HG03039 (cell line): ENCODE data around the gene SHISA2.

Source experiments
- ATAC-seq: cut with Tn5 transposase; IDR thresholded peaks from one replicate; pipeline ENCODE4 v1.9.1; 2021; ENCODE audit warnings: mild to moderate bottlenecking, moderate library complexity; ENCODE audit not compliant: unreplicated experiment

SHISA2 gene

DNA sequence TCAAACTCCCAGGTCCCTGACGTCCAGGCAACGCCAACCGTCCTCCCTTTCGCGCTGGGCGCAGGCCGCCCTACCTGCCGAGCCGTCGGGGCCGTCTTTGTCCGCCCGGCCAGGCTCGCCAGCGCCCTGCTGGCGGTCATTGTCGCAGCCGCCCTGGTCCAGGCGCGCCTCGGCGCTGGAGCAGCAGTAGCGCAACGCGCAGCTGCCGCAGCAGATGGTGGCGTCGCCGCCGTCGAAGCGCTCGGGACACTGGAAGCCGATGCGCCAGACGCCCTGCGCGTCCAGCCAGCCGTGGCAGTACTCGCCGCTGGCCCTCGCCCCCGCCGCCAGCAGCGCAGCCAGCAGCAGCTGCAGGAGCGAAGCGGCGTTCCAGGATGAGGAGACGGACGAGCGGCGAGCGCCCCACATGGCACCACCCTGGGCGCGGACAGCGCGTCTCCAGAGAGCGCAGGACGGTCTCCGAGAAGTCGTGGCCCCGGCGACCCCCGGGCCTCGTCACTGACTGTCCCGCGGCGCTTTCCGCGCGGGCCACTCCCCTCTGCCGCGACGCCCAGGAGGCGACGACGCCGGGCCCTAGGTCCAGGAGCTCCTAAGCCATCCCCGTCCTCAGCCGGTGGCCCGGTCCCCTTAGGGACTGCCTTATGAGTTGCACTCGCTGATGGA lies 1.1 kb downstream of the SHISA2 start:
- no peak for ATAC-seq

DNA sequence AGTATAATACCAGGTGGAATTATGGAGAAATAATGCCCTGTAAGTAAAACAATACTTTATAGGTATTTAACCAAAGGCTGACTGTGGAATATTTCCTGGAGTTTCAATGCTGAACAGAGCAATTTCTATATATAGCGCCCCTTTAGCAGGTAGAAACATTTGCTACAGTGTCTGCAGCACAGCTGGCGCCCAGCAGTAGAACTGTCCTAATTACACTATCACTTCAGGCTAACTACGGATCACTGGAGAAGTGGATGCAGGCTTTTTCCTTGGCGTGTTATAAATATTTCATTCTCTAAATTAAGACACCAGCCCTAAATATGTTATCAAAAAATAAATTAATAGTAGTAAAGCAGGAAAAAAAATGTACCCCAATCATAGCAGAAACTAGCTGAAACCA lies 3.1 kb downstream of the SHISA2 start:
- no peak for ATAC-seq

DNA sequence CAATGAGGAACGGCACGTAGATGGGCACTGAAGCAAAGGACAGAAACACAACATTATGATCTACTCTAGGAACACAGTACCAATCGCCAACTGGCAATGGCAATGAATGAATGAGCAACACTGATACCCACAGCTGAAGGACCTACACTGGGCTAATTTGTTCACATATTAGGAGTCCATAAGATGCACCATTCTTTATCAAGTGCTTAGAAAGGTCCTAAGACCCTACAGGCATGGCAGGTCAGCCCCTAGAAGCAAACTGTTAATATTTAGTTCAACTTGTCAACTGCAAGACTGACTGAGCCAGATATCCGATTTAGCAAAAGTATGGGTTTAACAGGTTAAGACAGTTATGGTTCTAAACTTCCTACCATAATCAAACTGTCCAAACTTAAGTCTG lies 4.8 kb downstream of the SHISA2 start:
- no peak for ATAC-seq

DNA sequence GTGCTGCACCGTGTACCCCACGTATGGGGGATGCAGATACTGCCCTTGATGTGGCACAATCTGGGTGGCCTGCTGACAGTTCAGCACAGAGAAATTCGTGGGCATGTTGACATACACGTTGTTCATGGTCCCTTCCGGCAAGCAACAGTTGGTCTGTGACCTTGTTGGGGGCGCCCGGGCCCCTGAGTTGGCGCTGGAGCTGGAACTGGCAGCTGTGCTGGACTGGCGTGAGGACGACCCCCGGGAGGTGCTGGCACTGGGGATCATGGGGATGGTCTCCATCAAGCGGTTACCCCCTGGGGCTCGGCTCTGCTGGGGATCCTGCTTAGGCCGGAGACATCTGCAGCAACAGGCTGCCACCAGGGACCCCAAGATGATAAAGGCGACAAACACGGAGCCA lies 5.2 kb downstream of the SHISA2 start:
- ATAC-seq: no peak

DNA sequence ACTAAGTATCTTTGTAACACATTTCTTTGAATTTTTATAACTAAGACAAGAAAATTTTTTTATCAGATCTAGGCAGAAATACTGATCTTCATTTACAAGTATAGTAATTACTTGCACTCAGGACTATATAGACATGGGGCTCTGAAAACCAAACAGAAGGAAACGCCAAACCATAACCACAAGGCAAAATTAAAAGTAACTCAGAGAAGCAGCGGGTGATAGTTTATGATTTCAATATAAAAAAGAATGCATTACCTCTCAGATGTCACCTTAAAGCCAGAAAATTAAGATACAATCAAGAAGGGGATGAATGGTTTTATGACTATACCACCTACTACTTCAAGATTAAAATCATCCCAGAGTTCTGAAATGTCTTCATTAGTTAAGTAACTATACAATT lies 6.7 kb downstream of the SHISA2 start:
- ATAC-seq: no peak

DNA sequence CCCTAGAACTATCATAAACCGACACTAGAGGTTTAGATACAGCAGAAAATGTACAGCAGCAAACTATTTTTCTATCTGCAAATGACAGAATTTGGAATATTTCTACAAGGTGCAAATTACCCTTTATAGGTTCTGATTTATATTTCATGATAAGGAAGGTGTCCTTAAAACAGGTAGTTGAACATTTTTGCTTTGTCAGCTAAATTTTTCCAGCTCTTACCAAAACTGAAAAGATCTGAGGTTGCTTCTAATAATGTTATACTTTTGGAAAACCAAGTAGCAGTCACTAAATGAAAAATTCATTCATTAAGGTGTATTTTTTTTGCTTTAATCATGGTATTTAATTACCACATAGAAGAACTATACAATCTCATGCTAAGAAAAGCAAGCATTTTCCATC lies 9.0 kb downstream of the SHISA2 start:
- no peak for ATAC-seq

DNA sequence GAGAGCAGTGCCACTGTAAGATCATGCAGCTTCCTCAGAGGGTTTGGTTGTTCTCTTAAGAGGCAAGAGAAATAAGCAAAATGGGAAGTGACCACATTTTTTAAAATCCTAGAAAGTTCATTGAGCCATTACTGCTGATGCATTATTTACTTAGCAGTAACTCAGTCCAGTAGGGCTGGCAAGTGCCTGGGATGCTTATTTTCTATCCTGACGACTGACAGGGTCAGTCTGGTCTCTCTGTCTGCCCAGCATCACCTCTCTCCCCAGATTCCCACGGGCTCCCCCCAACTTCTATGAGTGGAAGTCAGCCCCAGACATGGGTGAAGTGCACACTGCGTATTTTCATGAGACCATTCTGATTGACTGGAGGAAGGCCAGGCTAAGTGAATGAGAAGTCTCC lies 10.4 kb downstream of the SHISA2 start:
- ATAC-seq: no peak

DNA sequence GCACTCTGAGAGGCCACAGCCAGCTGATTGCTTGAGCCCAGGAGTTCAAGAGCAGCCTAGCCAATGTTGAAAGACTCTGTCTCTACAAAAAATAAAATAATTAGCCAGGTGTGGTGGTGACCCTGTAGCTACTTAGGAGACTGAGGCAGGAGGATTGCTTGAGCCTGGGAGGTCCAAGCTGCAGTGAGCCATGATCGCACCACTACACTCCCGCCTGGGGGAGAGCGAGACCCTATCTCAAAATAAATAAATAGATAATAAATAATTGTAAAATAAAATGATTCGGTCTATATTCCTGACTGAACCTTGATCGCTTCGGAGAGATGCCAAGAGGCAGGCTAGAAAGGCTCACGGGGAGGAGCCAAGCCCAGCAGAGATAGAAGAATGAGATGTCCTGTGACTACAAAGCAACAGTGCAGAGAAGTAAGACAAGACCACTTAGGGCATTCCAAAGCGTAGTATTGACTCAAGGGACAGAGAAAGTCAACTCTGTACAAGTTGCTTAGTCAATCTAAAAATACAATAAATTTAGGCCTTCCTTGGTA lies 12.8 kb downstream of the SHISA2 start:
- ATAC-seq: no peak

DNA sequence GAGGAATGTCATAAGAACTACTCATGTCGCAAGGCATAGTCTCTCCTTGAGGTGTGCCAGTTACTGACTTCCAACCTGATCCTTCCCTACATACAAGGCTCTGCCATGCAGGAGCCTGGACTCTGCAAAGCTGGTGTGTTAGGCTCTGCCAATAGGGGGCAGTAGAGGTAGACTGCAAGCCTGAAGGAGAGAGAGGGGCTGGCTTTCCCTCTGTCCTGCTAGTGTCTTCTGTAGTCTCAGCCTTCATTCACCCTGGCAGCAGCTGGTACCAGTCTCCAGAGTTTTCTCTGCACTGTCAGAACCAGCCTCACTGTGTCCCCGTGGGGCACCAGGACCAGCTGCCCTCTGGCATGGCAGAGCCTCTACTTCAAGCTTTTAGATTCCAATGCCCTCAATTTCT lies 14.5 kb downstream of the SHISA2 start:
- ATAC-seq: no peak

DNA sequence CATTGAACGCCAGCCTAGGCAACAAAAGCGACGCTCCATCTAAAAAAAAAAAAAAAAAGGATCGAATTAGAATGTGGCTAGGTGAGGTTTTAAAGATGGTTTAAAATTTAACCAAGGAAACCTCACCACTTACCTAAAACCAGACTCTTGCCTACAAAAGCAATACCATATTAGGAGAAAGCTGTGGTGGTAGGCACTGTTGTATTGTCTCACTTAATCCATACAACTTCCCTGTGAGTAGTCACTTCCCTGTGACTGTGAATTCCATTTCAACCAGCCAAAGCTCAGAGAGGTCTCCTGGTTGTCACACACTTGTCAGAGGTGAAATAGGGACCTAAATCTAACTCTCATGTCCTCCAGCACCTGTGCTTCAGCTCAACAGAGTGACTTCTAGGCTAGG lies 15.4 kb downstream of the SHISA2 start:
- ATAC-seq: no peak

DNA sequence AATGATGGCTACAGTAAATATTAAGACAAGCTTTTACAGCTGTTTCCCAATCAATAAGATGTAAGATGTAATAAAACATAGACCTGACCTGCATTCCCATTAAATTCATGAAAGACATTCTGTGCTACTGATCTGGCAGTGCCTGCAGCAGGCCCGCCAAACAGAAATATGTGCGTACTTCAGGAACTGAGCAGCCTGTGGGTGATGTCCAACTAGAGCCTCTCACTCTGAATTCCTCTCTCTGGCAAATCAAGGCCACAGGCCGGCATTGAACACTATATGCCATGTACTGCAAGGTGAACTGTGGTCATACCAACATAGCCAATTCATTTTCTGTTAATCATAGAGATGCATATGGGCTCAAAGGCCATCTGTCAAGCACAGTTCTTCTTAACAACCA lies 17.8 kb downstream of the SHISA2 start:
- no peak for ATAC-seq

DNA sequence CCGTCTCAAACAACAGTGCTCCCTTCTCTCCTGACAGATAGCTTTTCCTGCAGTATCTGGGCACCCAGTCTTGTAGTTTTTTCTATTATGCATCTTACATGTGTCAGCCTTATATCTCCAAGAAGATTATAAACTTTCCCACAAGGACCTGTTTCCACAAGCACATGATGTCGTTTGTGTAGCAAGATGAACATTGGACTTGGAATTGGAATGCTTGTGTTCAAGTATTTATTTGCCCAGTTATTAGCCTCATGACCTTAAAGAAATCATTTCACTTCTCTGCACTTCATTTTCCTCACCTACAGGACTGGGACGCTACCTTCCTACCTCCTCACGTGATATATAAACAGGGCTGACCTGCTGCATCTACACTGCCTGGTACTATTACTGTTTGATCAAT lies 21.5 kb downstream of the SHISA2 start:
- ATAC-seq: no peak

DNA sequence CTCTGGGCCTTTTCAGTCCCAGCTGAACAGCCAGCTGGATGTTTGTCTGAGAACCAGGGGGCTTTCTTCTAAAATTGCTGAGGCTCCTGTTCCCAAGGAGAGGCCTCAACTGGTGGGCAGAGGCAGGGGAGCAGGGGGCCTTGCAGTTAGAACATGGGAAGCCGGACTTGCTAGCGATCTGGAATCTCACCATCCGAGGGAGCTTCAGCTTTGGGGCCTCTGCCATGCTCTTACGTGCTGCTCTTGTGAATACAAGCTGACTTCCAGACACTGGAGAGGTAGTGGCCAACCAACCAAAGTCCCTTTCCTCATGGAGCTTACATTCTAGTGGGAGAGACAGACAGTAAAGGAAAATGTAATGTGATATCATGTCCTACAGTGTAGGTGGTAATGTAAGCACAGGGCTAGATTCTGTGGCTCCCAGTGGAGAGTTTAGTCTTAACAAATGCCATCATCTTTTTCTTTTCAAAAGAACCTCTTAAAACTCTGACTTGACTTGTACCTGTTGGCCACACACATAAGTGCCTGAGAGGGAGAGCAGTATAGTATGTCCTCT lies 22.2 kb downstream of the SHISA2 start:
- no peak for ATAC-seq

DNA sequence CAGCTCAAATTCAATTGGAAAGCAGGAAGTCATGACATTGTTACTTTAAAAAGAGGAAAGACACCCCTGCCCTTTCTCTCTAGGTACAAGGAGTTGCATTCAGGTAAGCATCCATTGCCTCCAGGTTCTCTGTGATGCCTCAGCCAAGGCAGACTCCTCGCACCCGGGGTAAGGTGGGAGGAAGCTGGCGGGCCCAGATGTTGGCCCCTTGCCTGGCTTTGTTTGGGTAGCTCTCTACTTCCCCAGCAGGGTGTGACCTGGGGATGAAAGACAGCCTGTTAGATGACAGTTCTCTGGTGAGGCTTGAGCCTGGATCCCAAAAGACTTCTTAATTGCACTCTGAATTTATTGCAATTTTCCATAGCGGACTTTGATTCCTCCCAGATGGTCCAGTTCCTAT lies 25.6 kb downstream of the SHISA2 start:
- ATAC-seq: no peak

DNA sequence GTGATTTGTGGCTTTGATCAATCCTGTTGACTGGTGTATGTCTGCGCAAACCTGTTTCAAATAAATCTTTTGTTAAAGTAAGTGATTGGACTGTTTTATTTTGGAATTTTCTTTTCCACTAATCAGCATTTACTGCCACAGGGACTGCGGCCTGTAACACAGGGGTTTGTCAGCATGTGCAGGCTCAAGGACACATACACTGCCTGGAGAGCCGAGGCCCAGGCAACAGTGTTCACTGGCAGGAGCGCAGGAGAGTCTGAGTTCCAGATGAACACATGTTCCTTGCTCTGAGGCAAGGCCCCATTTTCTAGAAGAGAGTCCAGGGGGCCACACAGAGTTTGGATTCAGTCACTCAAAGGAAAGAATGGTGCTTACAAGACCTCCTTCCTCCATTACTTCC lies 26.0 kb downstream of the SHISA2 start:
- no peak for ATAC-seq

DNA sequence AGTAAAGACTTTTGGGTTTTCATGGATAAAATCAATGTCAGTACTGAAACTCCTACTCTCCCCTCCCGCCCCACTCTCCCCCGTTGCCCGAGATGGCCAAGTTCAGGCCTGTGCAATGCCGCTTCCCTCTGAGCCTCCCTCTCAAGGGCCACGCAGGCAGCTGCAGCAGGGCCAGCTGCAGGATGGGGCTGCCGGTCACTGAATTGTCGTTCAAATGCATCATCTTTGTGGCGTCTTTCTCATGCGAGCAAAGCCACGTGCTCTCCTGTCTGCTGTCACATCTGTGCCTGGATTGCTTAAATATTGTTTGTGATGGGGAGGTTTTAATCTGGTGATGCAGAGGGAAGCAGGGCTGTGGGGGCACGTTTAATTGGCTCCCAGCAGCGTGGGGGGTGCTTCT lies 26.6 kb downstream of the SHISA2 start:
- ATAC-seq: no peak

DNA sequence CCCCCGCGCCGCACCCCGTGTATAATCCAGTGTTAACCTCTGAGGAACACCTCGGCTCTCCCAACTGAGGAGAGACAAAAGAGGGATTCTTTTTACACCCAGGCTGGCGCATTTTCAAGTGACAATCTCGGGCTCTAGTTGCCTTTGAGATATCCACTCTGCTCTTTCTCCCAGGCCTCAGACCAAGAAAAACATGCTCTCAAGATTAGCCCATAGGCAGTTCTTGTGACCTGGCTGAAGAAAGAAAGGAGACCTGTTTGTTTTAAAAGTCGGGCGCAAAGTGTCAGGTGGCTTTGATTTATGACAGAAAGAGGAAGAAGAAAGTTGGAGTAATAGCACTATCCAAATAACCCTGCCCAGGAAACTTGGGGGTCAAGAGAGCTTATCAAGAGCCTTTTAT lies 27.3 kb downstream of the SHISA2 start:
- ATAC-seq: no peak

DNA sequence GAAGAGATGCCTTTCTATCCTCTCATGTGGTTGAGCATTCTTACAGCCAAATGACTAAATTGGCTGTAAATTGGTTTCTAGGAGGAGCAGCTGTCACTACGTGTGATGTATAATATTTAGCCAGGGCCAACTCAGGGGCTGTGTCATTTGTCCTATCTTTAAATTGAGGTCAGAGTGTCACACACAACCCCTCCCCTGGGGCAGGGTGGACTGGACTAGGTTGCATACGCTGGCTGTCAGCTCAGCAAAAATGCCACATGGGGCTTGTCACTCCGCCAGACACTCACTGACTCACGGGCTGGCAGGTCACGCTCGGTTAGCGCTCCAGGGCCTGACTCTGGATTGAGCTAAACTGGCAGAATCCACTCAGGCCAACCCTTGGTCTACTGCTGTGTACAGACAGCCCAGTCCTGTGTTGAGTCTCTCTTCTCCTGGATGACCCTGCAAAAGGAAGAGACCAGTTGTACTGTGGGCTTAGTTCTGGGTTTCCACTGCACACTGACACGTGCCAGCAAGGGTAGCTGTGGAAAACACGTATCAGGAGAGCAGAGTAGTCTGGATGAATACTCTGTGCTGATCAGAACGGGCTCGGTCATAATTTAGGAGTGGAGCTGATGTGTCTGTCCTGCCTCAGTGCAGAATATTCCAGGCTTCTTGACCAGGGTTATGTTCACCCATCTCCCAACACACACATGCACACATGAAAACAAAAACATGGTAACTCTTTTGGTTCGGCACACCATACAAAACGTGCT lies 29.1 kb downstream of the SHISA2 start:
- ATAC-seq: no peak

DNA sequence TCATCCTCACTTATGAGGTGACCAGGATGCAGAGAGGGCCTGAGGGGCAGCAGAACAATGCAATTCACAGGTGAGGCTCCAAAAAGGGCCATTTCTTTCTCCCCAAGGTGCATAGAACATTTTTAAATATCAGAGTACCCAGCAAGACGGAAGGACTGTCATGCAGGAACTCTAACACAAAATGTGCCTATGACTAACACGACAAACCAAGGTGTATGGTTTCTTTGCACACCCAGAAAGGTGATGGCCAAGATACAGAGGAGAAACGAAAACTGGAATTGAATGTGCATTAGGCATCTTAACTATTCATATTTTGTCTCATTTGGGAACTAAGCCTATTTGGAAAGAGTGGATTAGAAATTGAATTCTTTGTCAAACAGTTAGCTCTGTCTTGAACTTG lies 29.9 kb downstream of the SHISA2 start:
- ATAC-seq: no peak

DNA sequence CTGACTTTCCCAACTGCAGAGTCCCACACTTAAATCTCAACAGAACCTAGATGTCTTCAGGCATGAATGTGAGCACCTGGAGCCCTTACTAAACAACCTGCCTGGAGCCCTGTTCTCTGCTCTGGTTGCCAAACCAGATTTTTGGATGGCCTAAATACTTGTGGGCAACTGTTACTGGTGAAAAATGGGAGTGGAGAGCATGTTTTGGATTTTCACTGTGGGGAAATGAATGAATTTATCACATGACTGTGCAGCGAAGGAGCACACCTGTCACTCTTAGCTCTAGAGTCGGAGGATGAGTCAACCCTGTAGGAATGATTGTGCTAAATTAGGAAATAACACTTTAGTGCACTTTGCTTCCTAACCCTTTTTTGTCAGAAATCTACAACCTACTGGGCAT lies 30.3 kb downstream of the SHISA2 start:
- ATAC-seq: no peak

DNA sequence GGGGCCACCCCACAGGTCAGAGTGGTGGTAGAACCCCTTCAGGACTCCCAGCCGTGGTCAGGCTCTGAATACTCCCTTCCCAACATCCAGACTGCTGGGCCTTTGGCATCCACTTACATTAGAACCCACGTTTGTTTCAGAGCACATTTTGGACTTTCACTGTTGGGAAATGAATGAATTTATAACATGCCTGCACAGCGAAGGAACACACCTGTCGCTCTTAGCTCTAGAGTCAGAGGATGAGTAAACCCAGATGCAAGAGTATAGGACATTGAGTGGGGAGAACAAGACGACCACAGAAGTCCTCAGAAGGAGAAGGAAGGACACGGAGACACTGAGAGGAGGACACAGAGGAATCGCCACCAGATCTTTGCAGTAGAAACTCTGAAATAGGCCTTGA lies 30.9 kb downstream of the SHISA2 start:
- no peak for ATAC-seq
